CD4-positive, alpha-beta T cell (primary cell): Measurements from ENCODE around the gene ANKRD13A. TPM values are rescaled to one million over a fixed set of nuclear protein-coding genes. Genes with fewer than 3 reads are reported as not detected.

Source experiments
- ATAC-seq: fragments of 200-7000 bp; cut with Tn5 transposase; one replicate; pipeline ENCODE4 v1.10.0; 2022; ENCODE audit warnings: mild to moderate bottlenecking; ENCODE audit not compliant: poor library complexity
- CTCF ChIA-PET: fragments of 350-600 bp; sonication (Branson Sonifier 250); formaldehyde crosslinking; loops from one replicate; lab custom pipeline; 2021; ENCODE audit warnings: antibody characterized with exemption, inconsistent platforms; lab: Charles Lee
- POLR2A ChIA-PET: fragments of 350-600 bp; sonication (Branson Sonifier 250); formaldehyde crosslinking; loops from one replicate; lab custom pipeline; 2021; ENCODE audit warnings: antibody characterized with exemption, inconsistent platforms; lab: Charles Lee
- DNase-seq, 14 experiments: peaks; one replicate each; pipeline ENCODE4 v3.0.0-alpha.2; 2013 to 2020; ENCODE audit warnings: mixed read lengths in 2 of 14
- H3K27ac ChIP-seq, 2 donors: one replicate each; pipeline versions ENCODE4 v1.5.1 to v1.7.0; 2013; ENCODE audit warnings: low read length in 2 of 2, low read depth in 1 of 2, mild to moderate bottlenecking in 1 of 2
- H3K27me3 ChIP-seq, 2 experiments: 1 replicate in 1 of 2; 2 replicates in 1 of 2; pipeline versions ENCODE4 v1.6.1 to v1.7.0; 2013; ENCODE audit warnings: low read length in 2 of 2, control low read depth in 1 of 2, mild to moderate bottlenecking in 1 of 2, moderate library complexity in 1 of 2; ENCODE audit not compliant: insufficient read depth in 2 of 2, control insufficient read depth in 1 of 2
- H3K36me3 ChIP-seq: one replicate; pipeline ENCODE4 v1.6.1; 2013; ENCODE audit warnings: low read length, control low read depth; ENCODE audit not compliant: insufficient read depth
- H3K4me1 ChIP-seq: one replicate; pipeline ENCODE4 v1.6.1; 2013; ENCODE audit warnings: low read length, control low read depth; ENCODE audit not compliant: insufficient read depth
- H3K4me3 ChIP-seq: one replicate; pipeline ENCODE4 v1.5.1; 2013; ENCODE audit warnings: mild to moderate bottlenecking, low read length, moderate library complexity
- H3K9me3 ChIP-seq, 2 experiments: 1 replicate in 1 of 2; 2 replicates in 1 of 2; pipeline versions ENCODE4 v1.6.1 to v1.7.0; 2013; ENCODE audit warnings: low read length in 2 of 2, mild to moderate bottlenecking in 2 of 2, control low read depth in 1 of 2, moderate library complexity in 1 of 2; ENCODE audit not compliant: control insufficient read depth in 1 of 2, insufficient read depth in 1 of 2
- H3K27ac Mint-ChIP-seq: one replicate; pipeline ENCODE4 v1.8.0; 2020; ENCODE audit warnings: mixed read lengths
- H3K27me3 Mint-ChIP-seq: one replicate; pipeline ENCODE4 v1.8.0; 2021; ENCODE audit warnings: mixed read lengths
- H3K36me3 Mint-ChIP-seq: one replicate; pipeline ENCODE4 v1.8.0; 2021; ENCODE audit warnings: low read depth, mixed read lengths
- H3K4me1 Mint-ChIP-seq: one replicate; pipeline ENCODE4 v1.8.0; 2021; ENCODE audit warnings: low read depth, mixed read lengths
- H3K4me3 Mint-ChIP-seq: one replicate; pipeline ENCODE4 v1.8.0; 2020; ENCODE audit warnings: mild to moderate bottlenecking, mixed read lengths
- H3K9me3 Mint-ChIP-seq: one replicate; pipeline ENCODE4 v1.8.0; 2020; ENCODE audit warnings: mixed read lengths
- CTCF ChIP-seq: fragments of 200-600 bp; IDR thresholded peaks from one replicate; pipeline ENCODE4 v1.8.0; 2022; ENCODE audit warnings: antibody characterized with exemption, mild to moderate bottlenecking
- intact Hi-C, 2 experiments: fragments of 100-400 bp; cut with DNase I in 1 of 2; cut with micrococcal nuclease in 1 of 2; formaldehyde crosslinking; loops; one replicate each; pipeline versions ENCODE4 v1.15.1 to v1.9.0; 2023 to 2025; cut with DNase I, micrococcal nuclease
- total RNA-seq, 174 experiments: library from RNA in 2 of 174; stranded (reverse) in 2 of 174; gene quantifications; one replicate each; pipeline ENCODE4 v1.2.3 and lab custom pipeline; 2021 to 2026

The ANKRD13A gene
- total RNA-seq, 2 experiments from 2014 or later: 51.6 to 52.3 TPM

GRCh38 chr12:109967383-109968031, 31.7 kb upstream of the ANKRD13A start:
- Histone ChIP-seq H3K9me3 (no peaks in the 10 kb centered on the region), H3K36me3 (peaks cover 77% of the 10 kb centered on the region), H3K4me1 (peaks cover 18% of the 10 kb centered on the region), H3K27me3 (no peaks in the 10 kb centered on the region), H3K4me3 (peak overlapping the region; percentile 31), H3K27ac (peak overlapping the region; percentile 19 to 64)
- ChIA-PET POLR2A (interaction anchor here (0.7 to 1.2 kb wide), 4 partner anchors 20 to 29 kb away, joined by 3 to 4 read pairs (median 4); partner anchors contain the start of gene GIT2), CTCF (interaction anchor here (0.5 to 1.4 kb wide), 3 partner anchors 27 to 122 kb away, joined by 3 to 7 read pairs (median 3); no protein-coding TSS in a partner anchor)
- Mint-ChIP-seq H3K4me1 (peaks cover 14% of the 10 kb centered on the region), H3K4me3 (peak overlapping the region; percentile 39), H3K27me3 (no peaks in the 10 kb centered on the region), H3K36me3 (peaks cover 85% of the 10 kb centered on the region), H3K27ac (peak overlapping the region; percentile 78), H3K9me3 (no peaks in the 10 kb centered on the region)
- ATAC-seq (peak; percentile 32), DNase-seq (peak in 1 of 14 experiments; percentile 46)
- no peak for TF ChIP-seq CTCF
- intact Hi-C loops: no loop called here

- DNase-seq (peak in 3 of 14 experiments; percentile 32 to 70 (median 36)), ATAC-seq (peak; percentile 72)
- peaks cover 75% of the 10 kb centered on the region for H3K36me3 ChIP-seq
Measured at GRCh38 chr12:109968032-109968420, 31.2 kb upstream of the ANKRD13A start.

GRCh38 chr12:109968801-109969200, 30.4 kb upstream of the ANKRD13A start:
- Mint-ChIP-seq H3K9me3 (no peaks in the 10 kb centered on the region), H3K4me1 (peaks cover 14% of the 10 kb centered on the region), H3K36me3 (peaks cover 79% of the 10 kb centered on the region), H3K27me3 (no peaks in the 10 kb centered on the region), H3K4me3 (no peak overlapping the region), H3K27ac (no peak overlapping the region)
- TF ChIP-seq CTCF: no peak
- H3K4me1 ChIP-seq: peaks cover 19% of the 10 kb centered on the region
- H3K9me3 ChIP-seq: no peaks in the 10 kb centered on the region
- no peak overlapping the region for H3K27ac ChIP-seq
- ATAC-seq (no peak), DNase-seq (no peak)
- H3K36me3 ChIP-seq: peaks cover 72% of the 10 kb centered on the region
- H3K27me3 ChIP-seq: no peaks in the 10 kb centered on the region
- POLR2A ChIA-PET: no interaction called here
- intact Hi-C loops: no loop called here
- H3K4me3 ChIP-seq: no peak overlapping the region
- CTCF ChIA-PET: no interaction called here

More at GRCh38 chr12:109968032-109968420, 31.2 kb upstream of the ANKRD13A start:
- Histone ChIP-seq H3K27me3 (no peaks in the 10 kb centered on the region), H3K27ac (peak overlapping the region; percentile 19 to 64), H3K9me3 (no peaks in the 10 kb centered on the region), H3K4me3 (peak overlapping the region; percentile 31), H3K4me1 (peaks cover 16% of the 10 kb centered on the region)
- H3K9me3 Mint-ChIP-seq: no peaks in the 10 kb centered on the region
- H3K27me3 Mint-ChIP-seq: no peaks in the 10 kb centered on the region
- H3K27ac Mint-ChIP-seq: peak overlapping the region; percentile 78
- peaks cover 14% of the 10 kb centered on the region for H3K4me1 Mint-ChIP-seq
- H3K4me3 Mint-ChIP-seq: peak overlapping the region; percentile 39
- CTCF ChIA-PET: interaction anchor here (1.4 kb wide), 1 partner anchor 26 kb away, joined by 7 read pairs; no protein-coding TSS in a partner anchor
- no peak for TF ChIP-seq CTCF
- POLR2A ChIA-PET: interaction anchor here (0.7 to 1.2 kb wide), 3 partner anchors 21 to 28 kb away, joined by 3 to 4 read pairs (median 3); partner anchors contain the start of gene GIT2
- intact Hi-C loops: no loop called here
- H3K36me3 Mint-ChIP-seq: peaks cover 80% of the 10 kb centered on the region
